GM13977 (cell line): ENCODE data around the gene NPB.

Experiments
- DNase-seq: peaks from one replicate; pipeline ENCODE4 v3.0.0; 2012; ENCODE audit warnings: low spot score
- in situ Hi-C: fragments of 300-500 bp; cut with MboI; formaldehyde crosslinking; loops from one replicate; pipeline ENCODE4 v1.12.0; 2022; ENCODE audit warnings: low sequenced_read_pairs, low pct_unique_long_range_greater_than_20kb, mixed read lengths, inconsistent platforms; ENCODE audit not compliant: unreplicated experiment
- TF ChIP-seq, protein P1 (sequence below): IDR thresholded peaks from 2 replicates; pipeline ENCODE4 v1.5.1; 2012; ENCODE audit warnings: mild to moderate bottlenecking, control low read depth; ENCODE audit not compliant: insufficient read depth; ENCODE audit errors: extremely low read depth, missing control alignments

NPB gene

DNA sequence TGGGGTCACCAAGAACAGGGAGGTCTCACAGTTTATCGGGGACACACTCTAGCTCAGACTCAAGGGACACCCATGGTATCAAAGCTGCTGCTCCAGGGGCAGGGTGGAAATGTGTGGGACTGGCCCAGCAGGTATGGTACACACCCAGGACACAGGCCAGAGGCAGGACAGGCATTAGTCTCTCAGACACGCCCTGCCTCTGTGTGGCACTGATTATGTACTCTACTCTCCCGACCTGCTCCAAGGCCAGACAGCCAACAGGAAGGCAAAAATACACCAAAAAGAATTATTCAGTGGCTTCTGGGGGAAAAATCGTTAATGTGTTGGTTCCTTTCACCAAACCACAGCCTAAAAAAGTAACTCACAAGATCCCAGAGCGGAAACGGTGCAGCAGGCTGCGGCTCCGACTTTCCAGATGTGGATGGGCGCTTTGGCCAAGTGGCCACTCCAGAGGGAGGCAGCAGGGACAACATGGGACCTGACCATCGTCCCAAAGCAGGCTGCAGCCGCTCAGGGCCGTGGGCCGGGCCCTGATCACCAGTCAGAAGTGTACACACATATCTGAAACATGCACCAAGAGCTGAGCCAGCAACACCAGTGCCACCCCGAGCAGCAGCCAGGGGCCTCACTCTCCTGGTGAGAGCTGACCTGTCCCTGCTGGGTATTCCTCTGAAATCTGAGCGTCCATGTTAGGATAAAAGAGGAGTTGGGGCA, 17.0 kb downstream of the NPB start:
- in situ Hi-C loops: no loop called here
- TF ChIP-seq, protein P1, sequence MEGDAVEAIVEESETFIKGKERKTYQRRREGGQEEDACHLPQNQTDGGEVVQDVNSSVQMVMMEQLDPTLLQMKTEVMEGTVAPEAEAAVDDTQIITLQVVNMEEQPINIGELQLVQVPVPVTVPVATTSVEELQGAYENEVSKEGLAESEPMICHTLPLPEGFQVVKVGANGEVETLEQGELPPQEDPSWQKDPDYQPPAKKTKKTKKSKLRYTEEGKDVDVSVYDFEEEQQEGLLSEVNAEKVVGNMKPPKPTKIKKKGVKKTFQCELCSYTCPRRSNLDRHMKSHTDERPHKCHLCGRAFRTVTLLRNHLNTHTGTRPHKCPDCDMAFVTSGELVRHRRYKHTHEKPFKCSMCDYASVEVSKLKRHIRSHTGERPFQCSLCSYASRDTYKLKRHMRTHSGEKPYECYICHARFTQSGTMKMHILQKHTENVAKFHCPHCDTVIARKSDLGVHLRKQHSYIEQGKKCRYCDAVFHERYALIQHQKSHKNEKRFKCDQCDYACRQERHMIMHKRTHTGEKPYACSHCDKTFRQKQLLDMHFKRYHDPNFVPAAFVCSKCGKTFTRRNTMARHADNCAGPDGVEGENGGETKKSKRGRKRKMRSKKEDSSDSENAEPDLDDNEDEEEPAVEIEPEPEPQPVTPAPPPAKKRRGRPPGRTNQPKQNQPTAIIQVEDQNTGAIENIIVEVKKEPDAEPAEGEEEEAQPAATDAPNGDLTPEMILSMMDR: no peak
- DNase-seq: no peak

DNA sequence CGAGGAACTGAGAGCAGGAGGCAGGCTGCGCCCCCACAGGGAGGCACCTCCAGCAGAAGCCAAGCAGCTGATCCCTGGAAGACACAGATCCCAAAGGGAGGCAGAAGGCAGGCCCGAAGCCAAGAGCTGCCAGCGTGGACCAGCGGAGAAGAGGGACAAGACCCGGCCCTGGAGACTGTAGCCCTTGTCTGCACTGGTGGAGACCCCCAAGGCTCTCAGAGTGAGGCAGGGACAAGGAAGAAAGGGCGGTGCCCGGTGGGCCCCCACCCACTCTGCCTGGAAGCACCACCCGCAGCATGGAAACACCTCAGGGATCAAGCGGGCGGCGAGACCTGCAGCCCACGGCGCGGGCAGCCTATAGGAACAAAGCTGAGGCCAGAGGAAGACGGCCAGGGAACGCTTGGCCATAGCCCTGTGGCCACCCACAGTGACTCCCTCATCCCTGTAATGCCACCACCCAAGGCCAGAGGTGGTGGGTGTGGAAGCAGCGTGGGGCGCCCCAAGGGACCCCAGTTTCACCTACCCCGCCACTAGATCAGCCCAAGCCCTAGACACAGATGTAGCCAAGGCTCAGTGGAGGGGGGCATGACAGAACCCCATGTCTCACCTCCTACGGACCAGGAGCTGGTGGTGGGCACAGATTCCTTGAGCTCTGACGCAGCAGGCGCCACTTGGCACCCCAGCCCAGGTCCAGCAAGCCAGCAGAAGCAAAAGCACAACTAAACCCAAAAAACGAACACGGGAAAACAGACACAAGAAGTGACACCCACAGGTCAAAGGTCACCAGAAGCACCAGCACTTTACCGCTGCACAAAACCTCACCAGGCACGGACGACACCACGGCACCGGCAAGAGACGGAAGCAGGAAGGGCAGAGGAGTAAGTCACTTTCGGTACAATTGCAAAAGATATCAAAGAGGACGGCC, 18.8 kb downstream of the NPB start:
- TF ChIP-seq, protein P1: no peak
- DNase-seq: no peak
- in situ Hi-C loops: no loop called here

DNA sequence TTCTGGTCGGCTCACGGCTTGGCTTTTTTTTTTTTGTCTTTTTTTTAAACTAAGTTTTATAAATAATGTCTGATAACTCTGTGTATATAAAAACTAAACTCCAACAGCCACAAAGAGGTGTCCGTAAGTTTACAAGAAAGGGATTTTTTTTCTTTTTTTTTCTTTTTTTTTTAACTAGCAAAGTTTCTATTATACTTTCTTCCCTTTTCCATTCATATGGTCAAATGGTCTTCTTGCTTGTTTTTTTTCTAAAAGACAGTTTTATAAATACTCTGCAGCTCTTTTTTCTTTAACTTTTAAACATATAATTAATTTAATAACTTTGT, 19.5 kb downstream of the NPB start:
- in situ Hi-C loops: no loop called here
- DNase-seq: no peak
- TF ChIP-seq, protein P1: no peak

DNA sequence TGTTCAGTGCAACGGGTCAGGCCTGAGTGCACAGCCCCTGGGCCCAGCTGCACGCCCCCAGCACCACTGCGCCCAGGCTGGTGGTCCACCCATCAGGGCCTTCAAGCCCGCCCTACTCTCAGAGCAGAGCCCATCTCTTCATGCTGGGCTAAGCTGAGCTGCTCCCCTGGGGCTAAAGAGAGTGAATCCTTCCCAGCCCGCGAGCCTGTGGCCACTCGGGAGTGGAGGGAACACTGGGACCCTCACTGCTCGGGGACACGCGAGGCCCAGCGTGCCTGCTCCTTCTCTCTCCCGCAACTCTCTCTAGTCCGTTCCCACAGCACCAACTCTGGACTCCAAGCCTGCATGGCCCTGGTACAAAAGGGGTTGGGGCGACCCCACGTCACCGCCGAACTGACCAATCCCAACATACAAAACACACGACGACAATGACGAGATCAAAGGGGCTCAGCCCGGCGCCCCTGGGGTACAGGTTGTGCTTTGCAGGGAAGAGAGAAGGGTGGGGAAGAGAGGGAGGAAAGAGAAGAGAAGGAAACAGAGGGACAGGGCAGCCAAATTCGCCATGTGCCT, 20.0 kb downstream of the NPB start:
- in situ Hi-C loops: no loop called here
- TF ChIP-seq, protein P1: no peak
- no peak for DNase-seq

DNA sequence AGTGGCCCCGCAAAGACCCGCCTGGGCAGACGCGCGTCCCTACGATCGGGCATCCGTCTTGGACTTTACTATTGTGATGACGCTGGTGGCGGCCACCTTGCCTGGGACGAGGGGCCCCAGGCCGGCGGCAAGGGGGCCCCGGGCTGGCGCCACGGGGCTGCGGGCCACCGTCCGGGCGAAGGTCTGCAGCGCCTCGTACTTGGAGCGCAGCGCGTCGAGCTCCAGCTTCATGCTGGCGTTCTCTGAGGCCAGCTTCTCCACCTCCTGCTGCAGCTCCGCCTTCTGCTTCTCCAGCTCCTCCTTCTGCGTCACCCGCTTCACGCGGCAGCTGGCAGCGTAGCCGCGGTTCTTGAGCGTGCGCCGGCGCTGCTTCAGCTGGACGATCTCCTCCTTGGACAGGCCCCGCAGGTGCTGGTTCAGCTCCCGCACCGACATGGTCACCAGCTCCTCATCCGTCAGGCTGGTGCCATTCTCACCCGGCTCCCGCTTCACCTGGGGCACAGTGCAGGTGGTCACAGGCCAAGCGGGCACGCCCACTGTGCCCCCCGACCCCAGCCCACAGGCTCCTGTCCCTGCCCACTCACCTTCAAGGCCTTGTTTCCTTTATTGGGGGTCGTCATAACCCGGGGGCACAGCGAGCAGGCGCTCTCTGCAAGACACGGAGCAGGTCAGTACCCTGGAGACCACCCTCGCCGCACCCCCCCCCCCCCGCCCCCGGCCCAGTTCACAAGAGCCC, 20.7 kb downstream of the NPB start:
- DNase-seq: no peak
- in situ Hi-C loops: no loop called here
- TF ChIP-seq, protein P1: no peak

DNA sequence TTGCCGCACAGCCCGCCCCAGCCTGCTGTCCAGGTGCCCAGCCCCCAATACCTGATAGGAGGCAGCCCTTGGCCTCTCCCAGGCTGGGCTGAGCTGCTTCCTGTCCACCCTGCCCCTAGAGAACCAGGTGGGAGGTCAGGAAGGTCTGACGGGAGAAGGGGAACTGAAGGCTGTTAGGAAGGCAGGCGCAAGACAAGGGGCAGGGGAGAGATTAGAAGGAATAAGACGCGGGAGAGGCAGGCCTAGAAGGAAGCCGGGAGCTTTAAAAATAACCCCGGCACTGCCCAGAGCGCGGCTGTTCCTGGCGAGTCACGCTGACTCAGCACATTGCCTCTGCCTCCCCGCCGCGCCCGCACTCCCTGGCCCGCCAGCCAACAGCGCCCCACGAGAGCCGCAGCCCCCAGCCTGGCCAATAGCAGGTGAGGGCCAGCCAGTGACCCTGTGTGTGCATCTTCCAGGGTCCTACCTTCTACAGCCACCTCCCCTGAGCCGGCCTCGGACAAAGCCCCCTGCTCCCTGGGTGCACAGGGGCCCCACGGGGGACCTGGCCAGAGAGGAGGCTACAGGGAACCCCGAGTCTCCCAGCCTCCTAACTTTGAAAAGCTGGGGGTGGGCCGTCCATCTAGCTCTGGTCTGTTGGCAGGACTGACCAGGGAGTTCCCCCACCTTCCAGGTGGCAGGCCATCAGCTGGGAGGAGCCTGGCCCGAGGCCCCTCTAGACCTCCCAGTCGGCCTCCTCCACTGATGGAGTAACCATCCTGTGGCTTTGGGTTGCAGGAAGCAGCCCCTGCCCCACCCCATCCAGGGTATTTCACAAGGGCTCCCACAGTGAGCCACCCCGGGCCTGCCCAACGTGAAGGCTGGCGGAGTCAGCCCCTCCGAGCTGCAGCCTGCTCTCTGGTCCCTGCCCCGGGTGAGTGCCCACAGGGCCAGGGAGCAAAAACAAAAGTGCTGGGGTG, 21.5 kb downstream of the NPB start:
- DNase-seq: no peak
- TF ChIP-seq, protein P1: no peak
- in situ Hi-C loops: no loop called here
